Stomach (tissue), 4 donors: ENCODE data around the gene CPAMD8.

Experiments used
- EP300 ChIP-seq: sonication (generic); formaldehyde crosslinking; IDR thresholded peaks from one replicate; pipeline ENCODE4 v1.6.1; 2017; ENCODE audit warnings: antibody characterized with exemption
- POLR2AphosphoS5 ChIP-seq, 3 donors: sonication (generic); formaldehyde crosslinking; IDR thresholded peaks; one replicate each; pipeline ENCODE4 v1.6.1; 2016; ENCODE audit warnings: antibody characterized with exemption in 3 of 3
- TF ChIP-seq, protein P1 (sequence below), 7 experiments: fragments of 450-650 bp in 4 of 7; fragments of 200-600 bp in 3 of 7; sonication (generic) in 3 of 7; IDR thresholded peaks; one replicate each; pipeline ENCODE4 v1.5.1; 2016 to 2019; ENCODE audit warnings: antibody characterized with exemption in 7 of 7, control low read depth in 2 of 7, mild to moderate bottlenecking in 1 of 7

- TF ChIP-seq POLR2AphosphoS5 (IDR thresholded peaks at IDR 0.05) = no peak
- TF ChIP-seq, protein P1, sequence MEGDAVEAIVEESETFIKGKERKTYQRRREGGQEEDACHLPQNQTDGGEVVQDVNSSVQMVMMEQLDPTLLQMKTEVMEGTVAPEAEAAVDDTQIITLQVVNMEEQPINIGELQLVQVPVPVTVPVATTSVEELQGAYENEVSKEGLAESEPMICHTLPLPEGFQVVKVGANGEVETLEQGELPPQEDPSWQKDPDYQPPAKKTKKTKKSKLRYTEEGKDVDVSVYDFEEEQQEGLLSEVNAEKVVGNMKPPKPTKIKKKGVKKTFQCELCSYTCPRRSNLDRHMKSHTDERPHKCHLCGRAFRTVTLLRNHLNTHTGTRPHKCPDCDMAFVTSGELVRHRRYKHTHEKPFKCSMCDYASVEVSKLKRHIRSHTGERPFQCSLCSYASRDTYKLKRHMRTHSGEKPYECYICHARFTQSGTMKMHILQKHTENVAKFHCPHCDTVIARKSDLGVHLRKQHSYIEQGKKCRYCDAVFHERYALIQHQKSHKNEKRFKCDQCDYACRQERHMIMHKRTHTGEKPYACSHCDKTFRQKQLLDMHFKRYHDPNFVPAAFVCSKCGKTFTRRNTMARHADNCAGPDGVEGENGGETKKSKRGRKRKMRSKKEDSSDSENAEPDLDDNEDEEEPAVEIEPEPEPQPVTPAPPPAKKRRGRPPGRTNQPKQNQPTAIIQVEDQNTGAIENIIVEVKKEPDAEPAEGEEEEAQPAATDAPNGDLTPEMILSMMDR (IDR thresholded peaks at IDR 0.05) = no peak
- TF ChIP-seq EP300 = no peak
Observed at GRCh38 chr19:16887353-16888265, 139.0 kb downstream of the CPAMD8 start.
